Thyroid gland (tissue), 4 donors: ENCODE results near the gene PTPRE. TPM values are rescaled to one million over a fixed set of nuclear protein-coding genes. Genes with fewer than 3 reads are reported as not detected.

Experiments used
- DNase-seq, 2 donors: peaks; one replicate each; pipeline ENCODE4 v3.0.0-alpha.2; 2019
- H3K27ac ChIP-seq, 3 donors: fragments of 200-600 bp; sonication (generic); 1 replicate in 2 of 3; 2 replicates in 1 of 3; pipeline ENCODE4 v1.5.1; 2016 to 2019; ENCODE audit warnings: mild to moderate bottlenecking in 1 of 3, moderate library complexity in 1 of 3
- H3K27me3 ChIP-seq: fragments of 200-600 bp; sonication (generic); one replicate; pipeline ENCODE4 v1.5.1; 2019
- H3K36me3 ChIP-seq, 2 donors: fragments of 200-600 bp; sonication (generic); one replicate each; pipeline ENCODE4 v1.5.1; 2016 to 2019
- H3K4me1 ChIP-seq, 2 donors: fragments of 200-600 bp; sonication (generic); one replicate each; pipeline ENCODE4 v1.5.1; 2017 to 2019
- H3K4me3 ChIP-seq, 3 donors: fragments of 200-600 bp; sonication (generic); replicated peaks in 1 of 3; 1 replicate in 2 of 3; 2 replicates in 1 of 3; pipeline ENCODE4 v1.5.1; 2016; ENCODE audit warnings: mild to moderate bottlenecking in 1 of 3
- H3K9me3 ChIP-seq: fragments of 200-600 bp; sonication (generic); one replicate; pipeline ENCODE4 v1.5.1; 2017
- CTCF ChIP-seq, 6 experiments: fragments of 200-600 bp in 3 of 6; fragments of 450-650 bp in 3 of 6; sonication (generic) in 3 of 6; IDR thresholded peaks; one replicate each; pipeline ENCODE4 v1.5.1; 2016 to 2019; ENCODE audit warnings: antibody characterized with exemption in 6 of 6, mild to moderate bottlenecking in 2 of 6, inconsistent platforms in 1 of 6, moderate library complexity in 1 of 6
- POLR2A ChIP-seq, 2 donors: fragments of 450-650 bp; IDR thresholded peaks; one replicate each; pipeline ENCODE4 v1.6.1; 2017; ENCODE audit warnings: antibody characterized with exemption in 2 of 2, mild to moderate bottlenecking in 2 of 2, moderate library complexity in 1 of 2
- WGBS, 2 donors: methylation state at CpG; one replicate each; pipeline ENCODE4 v1.1.5; 2017; 5-methylcytosine and 5-hydroxymethylcytosine counted together
- intact Hi-C: fragments of 100-400 bp; cut with DNase I; formaldehyde crosslinking; loops from one replicate; pipeline ENCODE4 v1.15.1; 2023
- total RNA-seq, 4 donors: library from RNA; depleted of rRNA; stranded (reverse); fragments of >200 nt; gene quantifications; one replicate each; pipeline ENCODE4 v1.2.3, GENCODE V29; 2016

PTPRE gene
- total RNA-seq, 4 donors from 2014 or later: 16.8 to 25.0 (median 19.4) TPM

- H3K27ac ChIP-seq: no peak overlapping the region
- H3K27me3 ChIP-seq: no peaks in the 10 kb centered on the region
- H3K9me3 ChIP-seq: no peaks in the 10 kb centered on the region
- DNase-seq: peak in 1 of 2 donors; percentile 17
- H3K4me1 ChIP-seq: no peaks in the 10 kb centered on the region
- no peaks in the 10 kb centered on the region for H3K36me3 ChIP-seq
- TF ChIP-seq POLR2A (IDR thresholded peaks at IDR 0.05) (peak in 1 of 2 donors; percentile 45), CTCF (IDR thresholded peaks at IDR 0.05) (no peak)
- no peak overlapping the region for H3K4me3 ChIP-seq
- 60 to 64% methylated on average over 12 to 13 of the region's 13 CpGs for WGBS, 2 donors
- intact Hi-C loops: no loop called here
These were observed 111.3 kb downstream of the PTPRE start for GRCh38 chr10:128018236-128018635.

GRCh38 chr10:128018691-128019090 is 111.8 kb downstream of the PTPRE start:
- H3K4me1 ChIP-seq: no peaks in the 10 kb centered on the region
- no peaks in the 10 kb centered on the region for H3K9me3 ChIP-seq
- WGBS, 2 donors: 62 to 86% methylated on average over 2 of the region's 2 CpGs
- TF ChIP-seq POLR2A (IDR thresholded peaks at IDR 0.05) (no peak), CTCF (IDR thresholded peaks at IDR 0.05) (no peak)
- intact Hi-C loops: no loop called here
- no peak overlapping the region for H3K27ac ChIP-seq
- no peaks in the 10 kb centered on the region for H3K27me3 ChIP-seq
- no peak for DNase-seq
- H3K36me3 ChIP-seq: no peaks in the 10 kb centered on the region
- no peak overlapping the region for H3K4me3 ChIP-seq

GRCh38 chr10:128022261-128023196 is 115.6 kb downstream of the PTPRE start:
- TF ChIP-seq POLR2A (IDR thresholded peaks at IDR 0.05) (no peak), CTCF (IDR thresholded peaks at IDR 0.05) (no peak)
- Histone ChIP-seq H3K27ac (no peak overlapping the region), H3K9me3 (no peaks in the 10 kb centered on the region), H3K36me3 (no peaks in the 10 kb centered on the region), H3K27me3 (no peaks in the 10 kb centered on the region), H3K4me1 (no peaks in the 10 kb centered on the region), H3K4me3 (no peak overlapping the region)
- 84 to 93% methylated on average over 19 of the region's 19 CpGs for WGBS, 2 donors
- no peak for DNase-seq
- intact Hi-C loops: no loop called here

- intact Hi-C loops: no loop called here
- Histone ChIP-seq H3K4me1 (no peaks in the 10 kb centered on the region), H3K27ac (no peak overlapping the region), H3K27me3 (no peaks in the 10 kb centered on the region), H3K9me3 (no peaks in the 10 kb centered on the region), H3K36me3 (no peaks in the 10 kb centered on the region), H3K4me3 (no peak overlapping the region)
- TF ChIP-seq POLR2A (IDR thresholded peaks at IDR 0.05) (no peak), CTCF (IDR thresholded peaks at IDR 0.05) (no peak)
- no peak for DNase-seq
- 72 to 78% methylated on average over 8 of the region's 8 CpGs for WGBS, 2 donors
These were observed 117.5 kb downstream of the PTPRE start for GRCh38 chr10:128024426-128024825.

- TF ChIP-seq POLR2A (IDR thresholded peaks at IDR 0.05) (no peak), CTCF (IDR thresholded peaks at IDR 0.05) (no peak)
- Histone ChIP-seq H3K27me3 (no peaks in the 10 kb centered on the region), H3K4me3 (no peak overlapping the region), H3K36me3 (no peaks in the 10 kb centered on the region), H3K9me3 (no peaks in the 10 kb centered on the region), H3K27ac (no peak overlapping the region), H3K4me1 (no peaks in the 10 kb centered on the region)
- no peak for DNase-seq
- intact Hi-C loops: no loop called here
- WGBS, 2 donors: 95 to 100% methylated on average over 2 to 7 of the region's 8 CpGs
These were observed 118.5 kb downstream of the PTPRE start for GRCh38 chr10:128025437-128025836.
